GM19463 (cell line): ENCODE results near the gene SETD2.

Experiments used
- ATAC-seq: cut with Tn5 transposase; IDR thresholded peaks from one replicate; pipeline ENCODE4 v1.9.1; 2021; ENCODE audit warnings: mild to moderate bottlenecking, moderate library complexity; ENCODE audit not compliant: unreplicated experiment

SETD2 gene

DNA sequence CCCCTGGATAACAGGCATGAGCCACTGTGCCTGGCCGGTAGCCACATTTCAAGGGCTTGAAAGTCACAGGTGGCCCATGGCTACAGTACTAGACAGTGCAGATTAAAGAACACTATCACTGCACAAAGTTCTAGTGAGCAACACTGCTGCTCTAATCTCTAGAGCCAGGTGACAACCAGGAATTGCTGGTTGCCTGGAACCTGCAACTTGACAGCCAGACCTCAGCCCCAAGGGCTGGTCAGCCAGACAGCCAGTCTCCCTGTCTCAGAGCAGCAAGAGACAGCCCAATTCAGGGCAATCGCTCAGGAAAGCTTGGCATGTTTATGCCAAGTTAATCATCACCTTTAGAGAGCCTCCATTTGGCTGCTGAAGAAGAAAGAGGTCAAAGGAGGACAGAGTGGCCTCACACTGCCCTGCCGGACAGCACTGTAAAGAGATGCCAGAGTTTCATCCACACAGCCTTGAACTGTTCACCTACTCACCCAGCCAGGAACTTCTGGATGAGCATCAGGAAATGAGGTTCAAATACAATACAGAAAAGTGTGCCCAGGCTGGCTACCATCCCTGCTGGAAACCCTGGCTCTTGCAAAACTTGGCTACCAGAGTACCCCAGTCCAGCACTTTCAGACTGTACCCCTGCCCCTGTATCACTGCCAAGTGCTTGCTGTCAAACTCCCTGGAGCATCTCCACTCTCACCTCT lies 193.4 kb downstream of the SETD2 start:
- ATAC-seq, result no peak

DNA sequence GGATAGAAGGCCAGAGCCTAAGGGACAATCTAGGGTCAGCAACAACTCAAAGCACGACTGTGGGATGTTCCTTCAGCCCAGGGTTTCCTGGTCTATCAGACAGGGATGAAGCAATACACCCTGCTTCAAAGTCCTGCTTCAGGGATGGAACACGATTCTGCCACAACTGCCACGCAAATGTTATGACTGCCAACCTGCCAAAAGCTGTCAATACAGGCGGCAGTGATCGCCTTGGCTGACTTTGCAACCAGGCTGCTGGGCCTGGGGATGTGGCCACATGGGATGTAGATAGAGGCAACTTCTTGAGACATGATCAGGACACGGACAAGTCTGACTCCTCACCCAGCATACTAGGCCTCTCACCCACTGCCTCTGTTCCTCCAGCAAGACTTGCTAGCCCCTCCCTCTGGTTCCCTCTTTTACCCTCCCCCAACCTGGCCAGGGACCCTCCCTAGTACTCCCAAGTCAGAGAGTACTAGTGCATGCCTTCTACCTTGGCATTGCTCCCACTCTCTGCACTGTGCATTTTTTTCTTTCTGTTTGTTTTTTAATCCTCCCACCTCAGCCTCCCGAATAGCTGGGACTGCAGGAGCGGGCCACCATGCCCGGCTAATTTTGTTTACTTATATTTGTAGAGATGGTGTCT lies 195.0 kb downstream of the SETD2 start:
- no peak for ATAC-seq

DNA sequence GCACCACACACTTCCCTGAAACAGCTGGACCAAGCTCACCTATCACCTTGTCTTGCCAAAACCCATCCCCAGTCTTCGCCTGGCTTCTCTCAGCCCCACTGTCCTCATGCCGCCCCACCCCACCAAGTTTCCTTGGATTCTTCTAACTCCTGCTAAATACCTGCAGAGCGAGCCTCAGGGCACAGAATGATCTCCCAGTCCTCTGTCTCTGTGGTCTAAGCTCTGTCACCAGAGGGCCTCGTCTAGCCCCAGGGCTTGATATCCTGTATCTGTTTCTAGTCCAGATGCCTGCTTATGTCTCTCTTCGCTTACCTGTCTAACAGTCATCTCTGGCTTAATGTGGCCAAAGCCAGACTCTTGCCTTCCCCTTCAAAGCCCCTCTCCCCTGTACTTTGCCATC lies 197.1 kb downstream of the SETD2 start:
- no peak for ATAC-seq
